ENCODE measurements around the gene TMPRSS3.

Gene TMPRSS3

GRCh38 chr21:42429021-42429420 is 33.2 kb upstream of the TMPRSS3 start:
- H3K4me3 ChIP-seq (ENCODE audit: low read depth, low read length) = no peak overlapping the region
- no peak for DNase-seq (ENCODE audit: low read depth)
- no peak for TF ChIP-seq CTCF (IDR thresholded peaks at IDR 0.05; ENCODE audit: control insufficient read depth, extremely low read depth, insufficient read depth)

GRCh38 chr21:42427809-42428419 is 32.1 kb upstream of the TMPRSS3 start:
- no peak for TF ChIP-seq CTCF (IDR thresholded peaks at IDR 0.05; ENCODE audit: control insufficient read depth, extremely low read depth, insufficient read depth)
- DNase-seq (ENCODE audit: low read depth) = no peak

GRCh38 chr21:42426876-42427480 is 31.1 kb upstream of the TMPRSS3 start:
- no peak for DNase-seq (ENCODE audit: low read depth)
- no peak for TF ChIP-seq CTCF (IDR thresholded peaks at IDR 0.05; ENCODE audit: control insufficient read depth, extremely low read depth, insufficient read depth)
- no peak overlapping the region for H3K4me3 ChIP-seq (ENCODE audit: low read depth, low read length)

More at GRCh38 chr21:42427809-42428419, 32.1 kb upstream of the TMPRSS3 start:
- H3K4me3 ChIP-seq (ENCODE audit: low read depth, low read length) = no peak overlapping the region

GRCh38 chr21:42426424-42426823 is 30.6 kb upstream of the TMPRSS3 start:
- TF ChIP-seq CTCF (IDR thresholded peaks at IDR 0.05; ENCODE audit: control insufficient read depth, extremely low read depth, insufficient read depth) = no peak
- H3K4me3 ChIP-seq (ENCODE audit: low read depth, low read length) = no peak overlapping the region
- DNase-seq (ENCODE audit: low read depth) = no peak

GRCh38 chr21:42425591-42425990 is 29.7 kb upstream of the TMPRSS3 start:
- no peak for DNase-seq (ENCODE audit: low read depth)
- no peak overlapping the region for H3K4me3 ChIP-seq (ENCODE audit: low read depth, low read length)
- TF ChIP-seq CTCF (IDR thresholded peaks at IDR 0.05; ENCODE audit: control insufficient read depth, extremely low read depth, insufficient read depth) = no peak

- DNase-seq (ENCODE audit: low read depth) = no peak
Measured at GRCh38 chr21:42424914-42425541, 29.2 kb upstream of the TMPRSS3 start.

More at GRCh38 chr21:42424914-42425541, 29.2 kb upstream of the TMPRSS3 start:
- H3K4me3 ChIP-seq (ENCODE audit: low read depth, low read length) = no peak overlapping the region
- TF ChIP-seq CTCF (IDR thresholded peaks at IDR 0.05; ENCODE audit: control insufficient read depth, extremely low read depth, insufficient read depth) = no peak

All from LNCaP clone FGC (cell line).